Activated CD4-positive, alpha-beta T cell treated with anti-CD3 and anti-CD28 coated beads for 36 hours (primary cell): ENCODE measurements around the gene POP7. TPM values are rescaled to one million over a fixed set of nuclear protein-coding genes. Genes with fewer than 3 reads are reported as not detected.
A peak's percentile ranks its signal among the peaks of the same experiment; 100 is the strongest.
"Not testable (repeated sequence)": the region's sequence is repeated elsewhere in the genome, so short reads cannot be mapped to it uniquely, and the experiment has no call there.

Experiments used
- ATAC-seq: fragments of 200-7000 bp; cut with Tn5 transposase; one replicate; pipeline ENCODE4 v1.10.0; 2021; ENCODE audit warnings: mild to moderate bottlenecking, moderate library complexity
- CTCF ChIA-PET: fragments of 350-600 bp; sonication (Branson Sonifier 250); formaldehyde crosslinking; loops from one replicate; lab custom pipeline; 2021; ENCODE audit warnings: antibody characterized with exemption; lab: Charles Lee
- POLR2A ChIA-PET: fragments of 350-600 bp; sonication (Branson Sonifier 250); formaldehyde crosslinking; loops from one replicate; lab custom pipeline; 2021; ENCODE audit warnings: antibody characterized with exemption, inconsistent platforms; lab: Charles Lee
- DNase-seq: peaks from one replicate; pipeline ENCODE4 v3.0.0-alpha.2; 2020
- H3K27ac Mint-ChIP-seq: one replicate; pipeline ENCODE4 v1.8.0; 2021; ENCODE audit warnings: mixed read lengths
- H3K27me3 Mint-ChIP-seq: one replicate; pipeline ENCODE4 v1.8.0; 2021; ENCODE audit warnings: mixed read lengths
- H3K36me3 Mint-ChIP-seq: one replicate; pipeline ENCODE4 v1.8.0; 2021; ENCODE audit warnings: low read depth, mixed read lengths
- H3K4me1 Mint-ChIP-seq: one replicate; pipeline ENCODE4 v1.8.0; 2021; ENCODE audit warnings: mixed read lengths
- H3K4me3 Mint-ChIP-seq: one replicate; pipeline ENCODE4 v1.8.0; 2021; ENCODE audit warnings: mild to moderate bottlenecking, moderate library complexity, mixed read lengths
- H3K9me3 Mint-ChIP-seq: one replicate; pipeline ENCODE4 v1.8.0; 2021; ENCODE audit warnings: low read depth, mixed read lengths
- intact Hi-C, 2 experiments: fragments of 100-400 bp; cut with DNase I in 1 of 2; cut with micrococcal nuclease in 1 of 2; formaldehyde crosslinking; loops; one replicate each; pipeline versions ENCODE4 v1.14.2 to v1.15.1; 2022 to 2024; cut with DNase I, micrococcal nuclease
- total RNA-seq, 2 experiments: library from RNA; stranded (reverse); gene quantifications; one replicate each; pipeline ENCODE4 v1.2.3, GENCODE V29; 2021

POP7 gene
- total RNA-seq, 2 experiments from 2014 or later: 46.1 to 59.4 TPM

GRCh38 chr7:100692578-100692961, 13.4 kb upstream of the POP7 start:
- Mint-ChIP-seq H3K27me3 (no peaks in the 10 kb centered on the region), H3K27ac (peak overlapping the region; percentile 88), H3K9me3 (no peaks in the 10 kb centered on the region), H3K4me1 (peaks cover 48% of the 10 kb centered on the region), H3K36me3 (peaks cover 15% of the 10 kb centered on the region), H3K4me3 (peak overlapping the region; percentile 89)
- intact Hi-C loops: loop anchor here (2.0 to 10.0 kb wide), 6 partner anchors 18 to 535 kb away; partner anchors contain the start of genes MOSPD3 (in 1 of the 2), SPACDR (in 1 of the 2) and TRAPPC14 (in 1 of the 2)
- ATAC-seq (no peak), DNase-seq (no peak)
- CTCF ChIA-PET: interaction anchor here (0.6 to 7.2 kb wide), 20 partner anchors 12 to 642 kb away, joined by 3 to 104 read pairs (median 6); partner anchors contain the start of genes FBXO24, LRCH4, MOSPD3 and POP7
- POLR2A ChIA-PET: interaction anchor here (0.6 to 1.1 kb wide), 5 partner anchors 13 to 262 kb away, joined by 3 to 4 read pairs (median 4); partner anchors contain the start of genes MOSPD3, POP7 and SRRT

GRCh38 chr7:100693312-100694097, 12.4 kb upstream of the POP7 start:
- peak overlapping the region; percentile 88 for H3K27ac Mint-ChIP-seq
- peak; percentile 42 for ATAC-seq
- ChIA-PET CTCF (interaction anchor here (0.6 to 7.2 kb wide), 17 partner anchors 12 to 267 kb away, joined by 3 to 104 read pairs (median 6); partner anchors contain the start of genes FBXO24, LRCH4, POP7 and SLC12A9), POLR2A (interaction anchor here (0.6 to 1.1 kb wide), 7 partner anchors 12 to 282 kb away, joined by 3 to 5 read pairs (median 4); partner anchors contain the start of genes MOSPD3, POP7 and SRRT)
- intact Hi-C loops: loop anchor here (1.0 to 10.0 kb wide), 13 partner anchors 13 to 536 kb away; partner anchors contain the start of genes MOSPD3 (in 2 of the 2), FBXO24 (in 1 of the 2), LRCH4 (in 1 of the 2) and POP7 (in 1 of the 2)
- no peaks in the 10 kb centered on the region for H3K9me3 Mint-ChIP-seq
- H3K4me1 Mint-ChIP-seq: peaks cover 43% of the 10 kb centered on the region
- no peak for DNase-seq
- peak overlapping the region; percentile 89 for H3K4me3 Mint-ChIP-seq
- H3K36me3 Mint-ChIP-seq: peaks cover 15% of the 10 kb centered on the region
- no peaks in the 10 kb centered on the region for H3K27me3 Mint-ChIP-seq

- peaks cover 36% of the 10 kb centered on the region for H3K4me1 Mint-ChIP-seq
- intact Hi-C loops: loop anchor here (1.0 to 10.0 kb wide), 11 partner anchors 12 to 537 kb away; partner anchors contain the start of genes MOSPD3 (in 2 of the 2), FBXO24 (in 1 of the 2), LRCH4 (in 1 of the 2) and POP7 (in 1 of the 2)
- DNase-seq (peak; percentile 84), ATAC-seq (peak; percentile 54)
- peaks cover 11% of the 10 kb centered on the region for H3K36me3 Mint-ChIP-seq
- H3K27me3 Mint-ChIP-seq: no peaks in the 10 kb centered on the region
- H3K4me3 Mint-ChIP-seq: peak within 1 kb of the TSS; percentile 89
- no peaks in the 10 kb centered on the region for H3K9me3 Mint-ChIP-seq
- POLR2A ChIA-PET: interaction anchor here (0.6 kb wide), 1 partner anchor 13 kb away, joined by 3 read pairs; no protein-coding TSS in a partner anchor
- CTCF ChIA-PET: interaction anchor here (1.2 to 7.2 kb wide), 5 partner anchors 11 to 158 kb away, joined by 3 to 104 read pairs (median 9); partner anchors contain the start of genes FBXO24, LRCH4, POP7 and SLC12A9
- H3K27ac Mint-ChIP-seq: peak within 1 kb of the TSS; percentile 88
Measured at GRCh38 chr7:100694098-100694745, 11.7 kb upstream of the POP7 start, which contains the start of gene GIGYF1. Gene GIGYF1 (minus strand): TSS chr7:100694250. CDS start chr7:100688238, 6,012 bp downstream.

GRCh38 chr7:100696123-100696521, 9.8 kb upstream of the POP7 start:
- H3K4me1 Mint-ChIP-seq: peaks cover 29% of the 10 kb centered on the region
- POLR2A ChIA-PET: interaction anchor here (0.7 to 1.2 kb wide), 3 partner anchors 10 to 199 kb away, joined by 3 to 11 read pairs (median 4); partner anchors contain the start of genes FBXO24, LRCH4 and POP7
- intact Hi-C loops: loop anchor here in 1 of 2 experiments (10.0 kb wide), 1 partner anchor 231 kb away; the partner anchor contains the start of gene SPACDR
- H3K4me3 Mint-ChIP-seq: no peak overlapping the region
- no peak for DNase-seq
- CTCF ChIA-PET: interaction anchor here (0.6 to 7.2 kb wide), 5 partner anchors 9 to 594 kb away, joined by 3 to 104 read pairs (median 4); partner anchors contain the start of gene POP7
- ATAC-seq: no peak
- peak overlapping the region; percentile 59 for H3K27ac Mint-ChIP-seq
- H3K27me3 Mint-ChIP-seq: peaks cover 3% of the 10 kb centered on the region
- no peaks in the 10 kb centered on the region for H3K9me3 Mint-ChIP-seq
- H3K36me3 Mint-ChIP-seq: peaks cover 11% of the 10 kb centered on the region

GRCh38 chr7:100699018-100699417, 6.9 kb upstream of the POP7 start:
- no peak overlapping the region for H3K27ac Mint-ChIP-seq
- intact Hi-C loops: loop anchor here in 1 of 2 experiments (10.0 kb wide), 1 partner anchor 234 kb away; the partner anchor contains the start of gene SPACDR
- H3K9me3 Mint-ChIP-seq: no peaks in the 10 kb centered on the region
- H3K4me1 Mint-ChIP-seq: peaks cover 13% of the 10 kb centered on the region
- H3K4me3 Mint-ChIP-seq: no peak overlapping the region
- ChIA-PET POLR2A (no interaction called here), CTCF (interaction anchor here (0.8 to 1.1 kb wide), 2 partner anchors 10 to 202 kb away, joined by 4 to 6 read pairs; no protein-coding TSS in a partner anchor)
- no peak for DNase-seq
- peaks cover 3% of the 10 kb centered on the region for H3K27me3 Mint-ChIP-seq
- H3K36me3 Mint-ChIP-seq: no peaks in the 10 kb centered on the region
- no peak for ATAC-seq

GRCh38 chr7:100701089-100701488, 4.8 kb upstream of the POP7 start:
- intact Hi-C loops, H3K9me3 Mint-ChIP-seq, DNase-seq, H3K27ac Mint-ChIP-seq, ATAC-seq, H3K36me3 Mint-ChIP-seq, H3K4me3 Mint-ChIP-seq, H3K27me3 Mint-ChIP-seq, POLR2A ChIA-PET, H3K4me1 Mint-ChIP-seq: not testable (repeated sequence)
- CTCF ChIA-PET: interaction anchor here (0.6 to 1.0 kb wide), 3 partner anchors 24 to 380 kb away, joined by 3 read pairs; no protein-coding TSS in a partner anchor

GRCh38 chr7:100705320-100705752, 585 bp upstream of the POP7 start:
- ATAC-seq (peak; percentile 60), DNase-seq (peak; percentile 88)
- Mint-ChIP-seq H3K4me3 (peak overlapping the region; percentile 96), H3K27ac (peak overlapping the region; percentile 96), H3K27me3 (no peaks in the 10 kb centered on the region), H3K36me3 (peaks cover 12% of the 10 kb centered on the region), H3K9me3 (no peaks in the 10 kb centered on the region), H3K4me1 (peaks cover 12% of the 10 kb centered on the region)
- CTCF ChIA-PET: interaction anchor here (0.6 to 3.6 kb wide), 45 partner anchors 9 to 1257 kb away, joined by 3 to 104 read pairs (median 4); partner anchors contain the start of genes AGFG2, FBXO24, GIGYF1 and GPC2
- POLR2A ChIA-PET: interaction anchor here (0.8 to 1.6 kb wide), 18 partner anchors 9 to 603 kb away, joined by 3 to 22 read pairs (median 5); partner anchors contain the start of genes FBXO24, GNB2, LRCH4 and MEPCE
- intact Hi-C loops: loop anchor here (1.0 to 5.0 kb wide), 10 partner anchors 20 to 539 kb away; partner anchors contain the start of genes GNB2 (in 2 of the 2), SLC12A9 (in 2 of the 2), FBXO24 (in 1 of the 2) and LRCH4 (in 1 of the 2)

- Mint-ChIP-seq H3K4me1 (peaks cover 12% of the 10 kb centered on the region), H3K27ac (peak overlapping the region; percentile 96), H3K36me3 (peaks cover 12% of the 10 kb centered on the region), H3K9me3 (no peaks in the 10 kb centered on the region), H3K4me3 (peak overlapping the region; percentile 96), H3K27me3 (no peaks in the 10 kb centered on the region)
- CTCF ChIA-PET: interaction anchor here (0.7 to 3.6 kb wide), 8 partner anchors 13 to 272 kb away, joined by 3 to 104 read pairs (median 17); partner anchors contain the start of genes GIGYF1, MOSPD3 and SLC12A9
- intact Hi-C loops: loop anchor here (1.0 to 5.0 kb wide), 9 partner anchors 12 to 511 kb away; partner anchors contain the start of genes FBXO24 (in 1 of the 2), GIGYF1 (in 1 of the 2), LRCH4 (in 1 of the 2) and MOSPD3 (in 1 of the 2)
- DNase-seq (no peak), ATAC-seq (no peak)
- POLR2A ChIA-PET: interaction anchor here (1.0 kb wide), 2 partner anchors 435 to 511 kb away, joined by 3 to 4 read pairs; partner anchors contain the start of gene ZNHIT1
Measured at GRCh38 chr7:100706672-100707311, 871 bp downstream of the POP7 start.

GRCh38 chr7:100708395-100708794, 2.5 kb downstream of the POP7 start:
- ChIA-PET POLR2A (interaction anchor here (0.6 kb wide), 1 partner anchor 170 kb away, joined by 3 read pairs; the partner anchor contains the start of gene AGFG2), CTCF (interaction anchor here (2.0 kb wide), 1 partner anchor 17 kb away, joined by 11 read pairs; no protein-coding TSS in a partner anchor)
- intact Hi-C loops: loop anchor here (5.0 kb wide), 4 partner anchors 129 to 509 kb away; partner anchors contain the start of genes PLOD3 (in 1 of the 2), TRIM56 (in 1 of the 2) and ZNHIT1 (in 1 of the 2)
- ATAC-seq (no peak), DNase-seq (no peak)
- no peaks in the 10 kb centered on the region for H3K9me3 Mint-ChIP-seq
- H3K36me3 Mint-ChIP-seq: peaks cover 12% of the 10 kb centered on the region
- H3K27ac Mint-ChIP-seq: no peak overlapping the region
- no peaks in the 10 kb centered on the region for H3K27me3 Mint-ChIP-seq
- peaks cover 12% of the 10 kb centered on the region for H3K4me1 Mint-ChIP-seq
- no peak overlapping the region for H3K4me3 Mint-ChIP-seq
